Heart left ventricle (tissue), 16 donors: ENCODE measurements around the gene PRICKLE3. TPM values are rescaled to one million over a fixed set of nuclear protein-coding genes. Genes with fewer than 3 reads are reported as not detected.
A peak's percentile ranks its signal among the peaks of the same experiment; 100 is the strongest.

Source experiments
- ATAC-seq, 4 donors: fragments of 200-7000 bp; cut with Tn5 transposase; one replicate each; pipeline ENCODE4 v1.9.1; 2020 to 2022; ENCODE audit warnings: moderate library complexity in 4 of 4, mild to moderate bottlenecking in 3 of 4, moderate number of reproducible peaks in 1 of 4
- DNase-seq, 5 donors: peaks; one replicate each; pipeline ENCODE4 v3.0.0-alpha.2; 2020
- H3K27ac ChIP-seq, 12 donors: fragments of 200-600 bp; sonication (generic) in 4 of 12; one replicate each; pipeline versions ENCODE4 v1.5.0 to v1.8.0; 2016 to 2022; ENCODE audit warnings: mild to moderate bottlenecking in 2 of 12
- H3K27me3 ChIP-seq, 9 donors: fragments of 200-600 bp; sonication (generic) in 2 of 9; one replicate each; pipeline versions ENCODE4 v1.5.1 to v1.8.0; 2016 to 2022; ENCODE audit warnings: mild to moderate bottlenecking in 3 of 9
- H3K36me3 ChIP-seq, 9 donors: fragments of 200-600 bp; sonication (generic) in 2 of 9; one replicate each; pipeline versions ENCODE4 v1.5.0 to v1.8.0; 2018 to 2022; ENCODE audit warnings: mild to moderate bottlenecking in 2 of 9
- H3K4me1 ChIP-seq, 12 donors: fragments of 200-600 bp; sonication (generic) in 4 of 12; one replicate each; pipeline versions ENCODE4 v1.5.0 to v1.8.0; 2016 to 2022; ENCODE audit warnings: mild to moderate bottlenecking in 3 of 12
- H3K4me3 ChIP-seq, 12 donors: fragments of 200-600 bp; sonication (generic) in 4 of 12; one replicate each; pipeline versions ENCODE4 v1.5.0 to v1.8.0; 2017 to 2022; ENCODE audit warnings: mild to moderate bottlenecking in 9 of 12, moderate library complexity in 4 of 12
- H3K9me3 ChIP-seq, 12 donors: fragments of 200-600 bp; sonication (generic) in 4 of 12; one replicate each; pipeline versions ENCODE4 v1.5.0 to v1.8.0; 2016 to 2022; ENCODE audit warnings: mild to moderate bottlenecking in 1 of 12
- POLR2A ChIP-seq, 2 donors: fragments of 450-650 bp; IDR thresholded peaks; one replicate each; pipeline ENCODE4 v1.6.1; 2017; ENCODE audit warnings: antibody characterized with exemption in 2 of 2, mild to moderate bottlenecking in 2 of 2, moderate library complexity in 2 of 2
- WGBS, 4 donors: extraction: QIAGEN DNeasy Blood & Tissue Kit in 2 of 4; methylation state at CpG; one replicate each; pipeline versions ENCODE4 v1.1.5 to v1.1.7; 2013 to 2018; 5-methylcytosine and 5-hydroxymethylcytosine counted together
- intact Hi-C, 10 donors: fragments of 100-400 bp; cut with DNase I; formaldehyde crosslinking; loops; one replicate each; pipeline versions ENCODE4 v1.11.1 to v1.14.2; 2022
- polyA plus RNA-seq, 2 donors: library from polyadenylated mRNA; stranded (reverse); fragments of 200-250 nt; gene quantifications; one replicate each; pipeline ENCODE4 v1.2.3, GENCODE V29; 2013
- total RNA-seq, 9 donors: library from RNA; depleted of rRNA in 2 of 9; stranded (reverse); fragments of >200 nt in 2 of 9; fragmentation: NEBNext Ultra II Directional in 3 of 9; extraction: Animal tissue kit (Norgen Biotek cat#: 25700) in 3 of 9; gene quantifications; one replicate each; pipeline versions ENCODE4 v1.1.0 to v1.2.4, GENCODE V29; 2016 to 2023
- TF ChIP-seq, protein P1 (sequence below), 12 donors: fragments of 200-600 bp; sonication (generic) in 4 of 12; IDR thresholded peaks; one replicate each; pipeline versions ENCODE4 v1.5.0 to v1.8.0; 2018 to 2022; ENCODE audit warnings: antibody characterized with exemption in 12 of 12, mild to moderate bottlenecking in 5 of 12
- donor health status: ischemic (EF 13 %, LVEDD 7.1; RV severe dilation, severe dysfunction).
- donor health status: healthy with polysubstance abuse.
- donor health status: DM: no; HTN: yes; CAD: no.
- donor health status: DM: no; HTN: no; CAD: no.
- donor health status: ischemic (EF 25% LVEDD 6.9; RV normal size, moderate dysfunction).
- donor health status: ischemic (EF 25% LVEDD 5.7; RV mildly dilated, moderate dysfunction).
- donor health status: healthy.
- donor health status: DM: yes; HTN: yes; CAD: no.
- donor health status: ischemic (EF 35%, LVEDD 5.7; RV mildly dilated, moderate dysfunction).
- donor health status: nonischemic (EF 11% LVEDD 7.7; RV severe dilation, severe dysfunction).
- donor health status: DM: yes; HTN: yes; CAD: no.
- donor health status: PGD.
- donor health status: ischemic (EF 29% LVEDD 5.4; RV normal size, mild dysfunction).
- donor health status: nonischemic (EF 23%, LVEDD 6.1; RV moderate dilation, normal function).

The PRICKLE3 gene
- total and polyA plus RNA-seq, 11 donors = 6.5 to 13.2 (median 9.3) TPM

- DNase-seq = peak; percentile 68 to 77 (median 71)
- Histone ChIP-seq H3K4me1 (peaks cover 0 to 24% (median 6%) of the 10 kb centered on the region in 12 donors), H3K36me3 (peaks cover 0 to 16% (median 7%) of the 10 kb centered on the region in 9 donors), H3K4me3 (peak overlapping the region; percentile 49 to 82 (median 62)), H3K27me3 (no peaks in the 10 kb centered on the region), H3K9me3 (peaks cover 0 to 4% (median 0%) of the 10 kb centered on the region in 12 donors), H3K27ac (peak overlapping the region; percentile 11 to 92 (median 84))
- ATAC-seq = peak; percentile 49 to 76 (median 73)
- intact Hi-C loops = no loop called here
- TF ChIP-seq, protein P1, sequence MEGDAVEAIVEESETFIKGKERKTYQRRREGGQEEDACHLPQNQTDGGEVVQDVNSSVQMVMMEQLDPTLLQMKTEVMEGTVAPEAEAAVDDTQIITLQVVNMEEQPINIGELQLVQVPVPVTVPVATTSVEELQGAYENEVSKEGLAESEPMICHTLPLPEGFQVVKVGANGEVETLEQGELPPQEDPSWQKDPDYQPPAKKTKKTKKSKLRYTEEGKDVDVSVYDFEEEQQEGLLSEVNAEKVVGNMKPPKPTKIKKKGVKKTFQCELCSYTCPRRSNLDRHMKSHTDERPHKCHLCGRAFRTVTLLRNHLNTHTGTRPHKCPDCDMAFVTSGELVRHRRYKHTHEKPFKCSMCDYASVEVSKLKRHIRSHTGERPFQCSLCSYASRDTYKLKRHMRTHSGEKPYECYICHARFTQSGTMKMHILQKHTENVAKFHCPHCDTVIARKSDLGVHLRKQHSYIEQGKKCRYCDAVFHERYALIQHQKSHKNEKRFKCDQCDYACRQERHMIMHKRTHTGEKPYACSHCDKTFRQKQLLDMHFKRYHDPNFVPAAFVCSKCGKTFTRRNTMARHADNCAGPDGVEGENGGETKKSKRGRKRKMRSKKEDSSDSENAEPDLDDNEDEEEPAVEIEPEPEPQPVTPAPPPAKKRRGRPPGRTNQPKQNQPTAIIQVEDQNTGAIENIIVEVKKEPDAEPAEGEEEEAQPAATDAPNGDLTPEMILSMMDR (IDR thresholded peaks at IDR 0.05) = no peak
- no peak for TF ChIP-seq POLR2A (IDR thresholded peaks at IDR 0.05)
- WGBS, 4 donors = 0 to 63% (median 23%) methylated on average over 16 to 37 of the region's 37 CpGs
Observed at GRCh38 chrX:49172280-49172780, 13.8 kb downstream of the PRICKLE3 start.

GRCh38 chrX:49171752-49172279 is 14.4 kb downstream of the PRICKLE3 start, which contains the start of gene PLP2:
TSS of gene PLP2 (plus strand) at chrX:49171898. CDS start at chrX:49172001, 103 bp downstream.
- intact Hi-C loops = no loop called here
- DNase-seq = peak in 4 of 5 donors; percentile 54 to 73 (median 62)
- peaks cover 0 to 4% (median 0%) of the 10 kb centered on the region in 12 donors for H3K9me3 ChIP-seq
- H3K4me3 ChIP-seq = peak within 1 kb of the TSS; percentile 49 to 82 (median 62)
- peak within 1 kb of the TSS; percentile 11 to 92 (median 84) for H3K27ac ChIP-seq
- 0 to 60% (median 25%) methylated on average over 16 to 46 of the region's 46 CpGs for WGBS, 4 donors
- ATAC-seq = peak in 3 of 4 donors; percentile 10 to 55 (median 23)
- H3K27me3 ChIP-seq = no peaks in the 10 kb centered on the region
- peak in 1 of 2 donors; percentile 39 for TF ChIP-seq POLR2A (IDR thresholded peaks at IDR 0.05)
- TF ChIP-seq, protein P1 (IDR thresholded peaks at IDR 0.05) = no peak
- H3K4me1 ChIP-seq = peaks cover 0 to 24% (median 6%) of the 10 kb centered on the region in 12 donors
- H3K36me3 ChIP-seq = peaks cover 0 to 16% (median 7%) of the 10 kb centered on the region in 9 donors

DNA sequence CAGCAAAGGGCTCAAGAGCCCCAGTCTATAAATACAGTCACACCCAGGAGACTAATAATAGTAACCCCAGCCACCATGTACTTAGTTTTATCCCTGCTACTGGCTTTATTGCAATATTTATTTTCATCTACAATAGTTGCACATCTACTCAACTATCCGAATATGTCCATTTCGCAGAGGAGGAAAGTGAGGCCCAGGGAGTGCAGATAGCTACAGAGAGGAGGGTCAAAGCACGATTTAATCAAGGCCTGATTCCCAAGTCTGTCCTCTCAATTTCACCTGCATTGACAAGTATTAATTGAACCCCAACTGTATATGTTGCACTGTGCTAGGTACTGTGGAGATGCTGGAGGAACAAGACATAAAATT is 18.4 kb downstream of the PRICKLE3 start:
- DNase-seq (no peak), ATAC-seq (peak in 1 of 4 donors; percentile 6)
- H3K4me1 ChIP-seq = peaks cover 0 to 26% (median 5%) of the 10 kb centered on the region in 12 donors
- H3K9me3 ChIP-seq = peaks cover 0 to 4% (median 0%) of the 10 kb centered on the region in 12 donors
- 37 to 74% (median 51%) methylated on average over 3 of the region's 3 CpGs for WGBS, 4 donors
- no peak for TF ChIP-seq POLR2A (IDR thresholded peaks at IDR 0.05)
- TF ChIP-seq, protein P1 (IDR thresholded peaks at IDR 0.05) = no peak
- H3K27ac ChIP-seq = peak overlapping the region; percentile 90 to 99 (median 93)
- peak overlapping the region in 11 of 12 donors; percentile 24 to 59 (median 47) for H3K4me3 ChIP-seq
- H3K36me3 ChIP-seq = no peaks in the 10 kb centered on the region
- H3K27me3 ChIP-seq = no peaks in the 10 kb centered on the region
- intact Hi-C loops = loop anchor here in 2 of 10 donors (2.0 to 5.0 kb wide), 2 partner anchors 19 to 125 kb away; partner anchors contain the start of genes PRICKLE3 (in 1 of the 2) and TFE3 (in 1 of the 2)
